ENCODE measurements around the gene SLC35F3.

- TF ChIP-seq REST (IDR thresholded peaks at IDR 0.05; ENCODE audit: low read depth) = no peak
- no peak for TF ChIP-seq EGR1 (IDR thresholded peaks at IDR 0.05)
- no peak for TF ChIP-seq CEBPB (IDR thresholded peaks at IDR 0.05)
Observed at GRCh38 chr1:234094172-234094571, 189.7 kb downstream of the SLC35F3 start.

Measured in Ishikawa (cell line).